GM19193 (cell line): ENCODE results near the gene MDN1.

Source experiments
- POLR2A ChIP-seq: IDR thresholded peaks from 4 replicates; pipeline ENCODE4 v1.6.1; 2011; ENCODE audit not compliant: insufficient read depth, insufficient read length; ENCODE audit errors: extremely low read depth

MDN1 gene

GRCh38 chr6:89618026-89618425 is 201.6 kb downstream of the MDN1 start:
- TF ChIP-seq POLR2A: no peak

- TF ChIP-seq POLR2A: no peak
Observed at GRCh38 chr6:89616531-89616930, 203.1 kb downstream of the MDN1 start.

GRCh38 chr6:89615882-89616281 is 203.7 kb downstream of the MDN1 start:
- no peak for TF ChIP-seq POLR2A

- no peak for TF ChIP-seq POLR2A
Observed at GRCh38 chr6:89613790-89614189, 205.8 kb downstream of the MDN1 start.

- TF ChIP-seq POLR2A: no peak
Observed at GRCh38 chr6:89612121-89612520, 207.5 kb downstream of the MDN1 start.

- no peak for TF ChIP-seq POLR2A
Observed at GRCh38 chr6:89611666-89612065, 207.9 kb downstream of the MDN1 start.

- TF ChIP-seq POLR2A: no peak
Observed at GRCh38 chr6:89610149-89610642, 209.4 kb downstream of the MDN1 start.

GRCh38 chr6:89605861-89606260 is 213.7 kb downstream of the MDN1 start:
- TF ChIP-seq POLR2A: no peak

- no peak for TF ChIP-seq POLR2A
Observed at GRCh38 chr6:89604653-89605052, 214.9 kb downstream of the MDN1 start.

- TF ChIP-seq POLR2A: no peak
Observed at GRCh38 chr6:89602166-89602565, 217.4 kb downstream of the MDN1 start.

- no peak for TF ChIP-seq POLR2A
Observed at GRCh38 chr6:89599727-89600126, 219.9 kb downstream of the MDN1 start.

- no peak for TF ChIP-seq POLR2A
Observed at GRCh38 chr6:89597988-89598387, 221.6 kb downstream of the MDN1 start.

GRCh38 chr6:89597372-89597771 is 222.2 kb downstream of the MDN1 start:
- TF ChIP-seq POLR2A: no peak

- TF ChIP-seq POLR2A: no peak
Observed at GRCh38 chr6:89596484-89596883, 223.1 kb downstream of the MDN1 start.

GRCh38 chr6:89596056-89596455 is 223.5 kb downstream of the MDN1 start:
- no peak for TF ChIP-seq POLR2A
